ENCODE data around the gene COPRS. TPM values are rescaled to one million over a fixed set of nuclear protein-coding genes. Genes with fewer than 3 reads are reported as not detected.

COPRS gene
- polyA plus RNA-seq, 3 donors, result 11.7 to 40.0 (median 38.9) TPM

GRCh38 chr17:31825961-31826691, 32.9 kb downstream of the COPRS start:
- Histone ChIP-seq H3K4me2 (replicated peaks; ENCODE audit: extremely low read depth, low read length, poor library complexity, severe bottlenecking) (no peak overlapping the region), H3K27ac (ENCODE audit: low read depth in 1 of 2, low read length in 2 of 2) (no peak overlapping the region), H3K79me2 (ENCODE audit: insufficient read depth, low read length) (no peaks in the 10 kb centered on the region), H4K20me1 (ENCODE audit: insufficient read depth, low read length) (no peaks in the 10 kb centered on the region), H3K9ac (ENCODE audit: insufficient read depth, low read length, poor library complexity, severe bottlenecking) (no peak overlapping the region), H3K36me3 (replicated peaks in 1 of 2; ENCODE audit: control insufficient read depth in 1 of 2, insufficient read depth in 2 of 2, low read length in 2 of 2) (no peaks in the 10 kb centered on the region), H3K4me3 (replicated peaks in 1 of 3; ENCODE audit: low read depth in 2 of 3, low read length in 3 of 3) (no peak overlapping the region), H3K4me1 (ENCODE audit: control insufficient read depth in 1 of 2, insufficient read depth in 2 of 2, low read length in 2 of 2) (no peaks in the 10 kb centered on the region), H2AFZ (ENCODE audit: insufficient read depth, low read depth, low read length, poor library complexity, severe bottlenecking) (peak overlapping the region; percentile 21), H3K9me3 (replicated peaks in 1 of 2; ENCODE audit: control insufficient read depth in 1 of 2, insufficient read depth in 1 of 2, low read length in 2 of 2) (no peaks in the 10 kb centered on the region), H3K27me3 (ENCODE audit: control insufficient read depth in 2 of 2, insufficient read depth in 2 of 2, low read length in 2 of 2) (no peaks in the 10 kb centered on the region)
- Mint-ChIP-seq H3K4me3 (no peak overlapping the region), H3K27me3 (ENCODE audit: low read depth in 3 of 3) (peaks cover 4 to 7% (median 5%) of the 10 kb centered on the region in 3 donors), H3K27ac (no peak overlapping the region), H3K9me3 (peaks cover 0 to 3% (median 0%) of the 10 kb centered on the region in 7 donors), H3K36me3 (no peaks in the 10 kb centered on the region), H3K4me1 (no peaks in the 10 kb centered on the region)
- intact Hi-C loops (cut with micrococcal nuclease), result no loop called here
- DNase-seq, result no peak
- WGBS (ENCODE audit: insufficient coverage), result 61% methylated on average over 12 of the region's 14 CpGs
- TF ChIP-seq CTCF (IDR thresholded peaks at IDR 0.05), result no peak

GRCh38 chr17:31824766-31825360, 34.2 kb downstream of the COPRS start:
- no peaks in the 10 kb centered on the region for H3K4me1 Mint-ChIP-seq
- Histone ChIP-seq H4K20me1 (ENCODE audit: insufficient read depth, low read length) (no peaks in the 10 kb centered on the region), H3K36me3 (replicated peaks in 1 of 2; ENCODE audit: control insufficient read depth in 1 of 2, insufficient read depth in 2 of 2, low read length in 2 of 2) (no peaks in the 10 kb centered on the region), H3K27ac (ENCODE audit: low read depth in 1 of 2, low read length in 2 of 2) (no peak overlapping the region), H2AFZ (ENCODE audit: insufficient read depth, low read depth, low read length, poor library complexity, severe bottlenecking) (no peak overlapping the region), H3K79me2 (ENCODE audit: insufficient read depth, low read length) (no peaks in the 10 kb centered on the region), H3K9me3 (replicated peaks in 1 of 2; ENCODE audit: control insufficient read depth in 1 of 2, insufficient read depth in 1 of 2, low read length in 2 of 2) (no peaks in the 10 kb centered on the region), H3K4me2 (replicated peaks; ENCODE audit: extremely low read depth, low read length, poor library complexity, severe bottlenecking) (no peak overlapping the region), H3K9ac (ENCODE audit: insufficient read depth, low read length, poor library complexity, severe bottlenecking) (no peak overlapping the region), H3K27me3 (ENCODE audit: control insufficient read depth in 2 of 2, insufficient read depth in 2 of 2, low read length in 2 of 2) (no peaks in the 10 kb centered on the region), H3K4me3 (replicated peaks in 1 of 3; ENCODE audit: low read depth in 2 of 3, low read length in 3 of 3) (no peak overlapping the region), H3K4me1 (ENCODE audit: control insufficient read depth in 1 of 2, insufficient read depth in 2 of 2, low read length in 2 of 2) (no peaks in the 10 kb centered on the region)
- no peak for TF ChIP-seq CTCF (IDR thresholded peaks at IDR 0.05)
- DNase-seq, result no peak
- peaks cover 0 to 3% (median under 1%) of the 10 kb centered on the region in 7 donors for H3K9me3 Mint-ChIP-seq
- H3K27ac Mint-ChIP-seq, result no peak overlapping the region
- 100% methylated on average over 2 of the region's 7 CpGs for WGBS (ENCODE audit: insufficient coverage)
- H3K27me3 Mint-ChIP-seq (ENCODE audit: low read depth in 3 of 3), result peaks cover 4 to 7% (median 4%) of the 10 kb centered on the region in 3 donors
- no peaks in the 10 kb centered on the region for H3K36me3 Mint-ChIP-seq
- H3K4me3 Mint-ChIP-seq, result no peak overlapping the region
- intact Hi-C loops (cut with micrococcal nuclease), result no loop called here

Measured in CD14-positive monocyte (primary cell).